Measurements from ENCODE around the gene CSNK1D.

GRCh38 chr17:82215972-82216300 lies 57.6 kb downstream of the CSNK1D start:
- TF ChIP-seq, protein P1, sequence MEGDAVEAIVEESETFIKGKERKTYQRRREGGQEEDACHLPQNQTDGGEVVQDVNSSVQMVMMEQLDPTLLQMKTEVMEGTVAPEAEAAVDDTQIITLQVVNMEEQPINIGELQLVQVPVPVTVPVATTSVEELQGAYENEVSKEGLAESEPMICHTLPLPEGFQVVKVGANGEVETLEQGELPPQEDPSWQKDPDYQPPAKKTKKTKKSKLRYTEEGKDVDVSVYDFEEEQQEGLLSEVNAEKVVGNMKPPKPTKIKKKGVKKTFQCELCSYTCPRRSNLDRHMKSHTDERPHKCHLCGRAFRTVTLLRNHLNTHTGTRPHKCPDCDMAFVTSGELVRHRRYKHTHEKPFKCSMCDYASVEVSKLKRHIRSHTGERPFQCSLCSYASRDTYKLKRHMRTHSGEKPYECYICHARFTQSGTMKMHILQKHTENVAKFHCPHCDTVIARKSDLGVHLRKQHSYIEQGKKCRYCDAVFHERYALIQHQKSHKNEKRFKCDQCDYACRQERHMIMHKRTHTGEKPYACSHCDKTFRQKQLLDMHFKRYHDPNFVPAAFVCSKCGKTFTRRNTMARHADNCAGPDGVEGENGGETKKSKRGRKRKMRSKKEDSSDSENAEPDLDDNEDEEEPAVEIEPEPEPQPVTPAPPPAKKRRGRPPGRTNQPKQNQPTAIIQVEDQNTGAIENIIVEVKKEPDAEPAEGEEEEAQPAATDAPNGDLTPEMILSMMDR (conservative IDR thresholded peaks at IDR 0.05; ENCODE audit: low read length): no peak
- no peak for TF ChIP-seq EZH2phosphoT487 (IDR thresholded peaks at IDR 0.05; ENCODE audit: borderline replicate concordance)
